ENCODE data around the gene FN1.
A peak's percentile ranks its signal among the peaks of the same experiment; 100 is the strongest.

FN1 gene

GRCh38 chr2:215435870-215436704 lies at the start of gene FN1:
FN1 (minus strand) TSS chr2:215436068; CDS start chr2:215435802, 266 bp downstream.
- DNase-seq: peak; percentile 62

- DNase-seq: no peak
Measured at GRCh38 chr2:215485032-215485431, 49.2 kb upstream of the FN1 start.

- DNase-seq: no peak
Measured at GRCh38 chr2:215484570-215484969, 48.7 kb upstream of the FN1 start.

- no peak for DNase-seq
Measured at GRCh38 chr2:215483431-215483830, 47.6 kb upstream of the FN1 start.

GRCh38 chr2:215479536-215480240 lies 43.8 kb upstream of the FN1 start:
- no peak for DNase-seq

- no peak for DNase-seq
Measured at GRCh38 chr2:215479121-215479520, 43.3 kb upstream of the FN1 start.

GRCh38 chr2:215476424-215476823 lies 40.6 kb upstream of the FN1 start:
- DNase-seq: no peak

GRCh38 chr2:215466097-215466909 lies 30.4 kb upstream of the FN1 start:
- no peak for DNase-seq

GRCh38 chr2:215465256-215465655 lies 29.4 kb upstream of the FN1 start:
- no peak for DNase-seq

GRCh38 chr2:215461836-215462532 lies 26.1 kb upstream of the FN1 start:
- DNase-seq: no peak

GRCh38 chr2:215460682-215461382 lies 25.0 kb upstream of the FN1 start:
- no peak for DNase-seq

- DNase-seq: no peak
Measured at GRCh38 chr2:215455958-215456357, 20.1 kb upstream of the FN1 start.

GRCh38 chr2:215454519-215455246 lies 18.8 kb upstream of the FN1 start:
- no peak for DNase-seq

GRCh38 chr2:215452725-215453124 lies 16.9 kb upstream of the FN1 start:
- no peak for DNase-seq

- DNase-seq: no peak
Measured at GRCh38 chr2:215451012-215451756, 15.3 kb upstream of the FN1 start.

GRCh38 chr2:215450188-215451011 lies 14.5 kb upstream of the FN1 start:
- DNase-seq: no peak

GRCh38 chr2:215447673-215448081 lies 11.8 kb upstream of the FN1 start:
- DNase-seq: no peak

GRCh38 chr2:215447056-215447455 lies 11.2 kb upstream of the FN1 start:
- no peak for DNase-seq

GRCh38 chr2:215442401-215442787 lies 6.5 kb upstream of the FN1 start:
- DNase-seq: no peak

Data from activated naive CD4-positive, alpha-beta T cell treated with anti-CD3 and anti-CD28 coated beads, Interleukin-2, amount 50 U/mL, for 16 hours (primary cell).